Liver (tissue), 9 donors: ENCODE data around the gene TSPOAP1. TPM values are rescaled to one million over a fixed set of nuclear protein-coding genes. Genes with fewer than 3 reads are reported as not detected.

Source experiments
- DNase-seq: peaks from one replicate; pipeline ENCODE4 v3.0.0-alpha.2; 2017; ENCODE audit warnings: low spot score
- H3K27ac ChIP-seq, 2 donors: one replicate each; pipeline ENCODE4 v1.7.0; 2013; ENCODE audit warnings: inconsistent platforms in 2 of 2, low read length in 2 of 2, control low read depth in 1 of 2, low read depth in 1 of 2, mild to moderate bottlenecking in 1 of 2
- H3K27me3 ChIP-seq, 4 donors: one replicate each; pipeline versions ENCODE4 v1.6.1 to v1.7.0; 2013; ENCODE audit warnings: low read length in 3 of 4, inconsistent platforms in 1 of 4, mild to moderate bottlenecking in 1 of 4, moderate library complexity in 1 of 4; ENCODE audit not compliant: control insufficient read depth in 4 of 4, insufficient read depth in 4 of 4
- H3K36me3 ChIP-seq, 4 donors: one replicate each; pipeline versions ENCODE4 v1.6.1 to v1.7.0; 2013; ENCODE audit warnings: low read length in 3 of 4, mild to moderate bottlenecking in 3 of 4, low read depth in 1 of 4, moderate library complexity in 1 of 4; ENCODE audit not compliant: control insufficient read depth in 4 of 4, insufficient read depth in 3 of 4
- H3K4me1 ChIP-seq, 4 donors: one replicate each; pipeline versions ENCODE4 v1.6.1 to v1.7.0; 2013; ENCODE audit warnings: low read length in 3 of 4, mild to moderate bottlenecking in 3 of 4, moderate library complexity in 1 of 4; ENCODE audit not compliant: control insufficient read depth in 4 of 4, insufficient read depth in 4 of 4
- H3K4me3 ChIP-seq, 3 donors: one replicate each; pipeline versions ENCODE4 v1.6.1 to v1.7.0; 2013; ENCODE audit warnings: low read length in 3 of 3, control low read depth in 1 of 3, low read depth in 1 of 3, mild to moderate bottlenecking in 1 of 3
- H3K9ac ChIP-seq, 2 donors: one replicate each; pipeline ENCODE4 v1.7.0; 2013; ENCODE audit warnings: low read length in 2 of 2, mild to moderate bottlenecking in 2 of 2, moderate library complexity in 2 of 2, control low read depth in 1 of 2, low read depth in 1 of 2
- H3K9me3 ChIP-seq, 4 donors: one replicate each; pipeline versions ENCODE4 v1.6.1 to v1.7.0; 2013; ENCODE audit warnings: low read length in 3 of 4; ENCODE audit not compliant: control insufficient read depth in 4 of 4
- FOXA1 ChIP-seq: IDR thresholded peaks from 2 replicates; pipeline ENCODE4 v1.6.1; 2016; ENCODE audit warnings: antibody characterized with exemption
- FOXA2 ChIP-seq: IDR thresholded peaks from 2 replicates; pipeline ENCODE4 v1.6.1; 2016; ENCODE audit warnings: antibody characterized with exemption
- GABPA ChIP-seq, 2 donors: IDR thresholded peaks in 1 of 2; conservative IDR thresholded peaks in 1 of 2; 2 replicates each; pipeline ENCODE4 v1.6.1; 2016; ENCODE audit warnings: antibody characterized with exemption in 2 of 2, mild to moderate bottlenecking in 1 of 2, moderate library complexity in 1 of 2
- HNF4A ChIP-seq, 2 donors: conservative IDR thresholded peaks; 2 replicates each; pipeline ENCODE4 v1.6.1; 2016; ENCODE audit warnings: antibody characterized with exemption in 2 of 2, mild to moderate bottlenecking in 2 of 2
- HNF4G ChIP-seq: IDR thresholded peaks from 2 replicates; pipeline ENCODE4 v1.6.1; 2016; ENCODE audit warnings: antibody characterized with exemption
- RAD21 ChIP-seq, 2 donors: IDR thresholded peaks; 2 replicates each; pipeline ENCODE4 v1.6.1; 2016; ENCODE audit warnings: antibody characterized with exemption in 2 of 2, mild to moderate bottlenecking in 2 of 2
- SP1 ChIP-seq: IDR thresholded peaks from 2 replicates; pipeline ENCODE4 v1.6.1; 2018; ENCODE audit warnings: antibody characterized with exemption, mild to moderate bottlenecking
- TAF1 ChIP-seq: conservative IDR thresholded peaks from 2 replicates; pipeline ENCODE4 v1.6.1; 2016; ENCODE audit warnings: antibody characterized with exemption, mild to moderate bottlenecking
- YY1 ChIP-seq: IDR thresholded peaks from 2 replicates; pipeline ENCODE4 v1.6.1; 2016; ENCODE audit warnings: antibody characterized with exemption, mild to moderate bottlenecking
- WGBS: extraction: QIAGEN DNeasy Blood & Tissue Kit; methylation state at CpG from one replicate; pipeline ENCODE4 v1.1.7; 2013; 5-methylcytosine and 5-hydroxymethylcytosine counted together
- polyA plus RNA-seq, 2 donors: library from polyadenylated mRNA; stranded (reverse) in 1 of 2; unstranded in 1 of 2; fragments of 200-250 nt in 1 of 2; fragments of >200 nt in 1 of 2; fragmentation: Nextera tagmentation in 1 of 2; extraction: Ambion mirVana in 1 of 2; gene quantifications; one replicate each; pipeline versions ENCODE4 v1.2.1 to v1.2.3, GENCODE V29; 2013 to 2015
- total RNA-seq, 2 donors: library from RNA; depleted of rRNA; stranded (reverse); fragments of >200 nt; gene quantifications; one replicate each; pipeline ENCODE4 v1.2.3, GENCODE V29; 2014
- TF ChIP-seq, protein P1 (sequence below): IDR thresholded peaks from 2 replicates; pipeline ENCODE4 v1.6.1; 2016; ENCODE audit warnings: antibody characterized with exemption, mild to moderate bottlenecking
- TF ChIP-seq, protein P2 (sequence below): IDR thresholded peaks from 2 replicates; pipeline ENCODE4 v1.6.1; 2016; ENCODE audit warnings: antibody characterized with exemption
- TF ChIP-seq, protein P3 (sequence below): fragments of 150-350 bp; IDR thresholded peaks from 2 replicates; pipeline ENCODE4 v1.5.1; 2017; ENCODE audit warnings: improper control_type of control experiment, low read depth, low read length; ENCODE audit not compliant: missing input control
- donor health status: healthy.
- donor health status: healthy.
- donor health status: healthy.
- donor health status: healthy.
- donor health status: healthy.

Gene TSPOAP1
- total and polyA plus RNA-seq, 4 donors, result 1.5 to 4.6 (median 2.6) TPM

DNA sequence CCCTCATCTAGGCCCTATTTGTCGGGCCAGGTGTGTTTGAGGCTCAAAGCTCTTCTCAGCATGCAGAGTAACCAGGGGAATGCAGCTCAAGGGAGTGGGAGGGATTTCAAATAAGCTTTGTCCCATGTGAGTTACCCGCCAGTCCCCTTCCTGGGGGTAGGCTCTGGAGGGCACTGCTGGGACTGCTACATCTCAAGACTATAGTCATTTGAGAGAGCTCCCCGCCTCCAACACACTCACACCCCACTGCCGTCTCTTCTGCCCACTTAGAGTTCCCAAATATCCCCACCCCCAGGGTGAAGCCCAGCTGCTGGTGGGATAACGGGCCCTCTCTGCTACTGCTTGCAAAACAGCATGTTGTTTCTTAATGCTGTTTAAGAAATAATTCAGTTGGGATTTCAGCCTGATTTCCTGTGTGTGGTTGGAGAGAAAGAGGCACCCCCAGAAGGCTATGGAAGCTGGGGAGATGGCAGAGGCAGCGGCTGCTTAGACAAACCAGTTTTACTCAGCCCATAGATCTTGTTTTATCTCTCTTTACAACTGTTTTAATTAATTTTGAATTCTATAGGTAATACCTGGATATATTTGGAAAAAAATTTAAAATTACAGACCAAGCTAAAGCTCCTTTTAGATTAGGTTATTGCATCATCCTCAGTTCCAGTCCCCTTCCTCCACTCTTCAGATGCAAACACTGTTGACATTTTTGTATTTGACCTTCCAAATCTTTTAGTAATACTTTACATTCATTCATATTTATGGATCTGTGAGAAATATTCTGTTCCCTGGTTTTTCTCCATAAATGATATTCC is 43.8 kb downstream of the TSPOAP1 start:
- 64% methylated on average over 6 of the region's 6 CpGs for WGBS
- Histone ChIP-seq H3K4me1 (no peaks in the 10 kb centered on the region), H3K4me3 (no peak overlapping the region), H3K9ac (no peak overlapping the region), H3K9me3 (no peaks in the 10 kb centered on the region), H3K36me3 (no peaks in the 10 kb centered on the region), H3K27me3 (no peaks in the 10 kb centered on the region), H3K27ac (no peak overlapping the region)
- TF ChIP-seq, protein P1, sequence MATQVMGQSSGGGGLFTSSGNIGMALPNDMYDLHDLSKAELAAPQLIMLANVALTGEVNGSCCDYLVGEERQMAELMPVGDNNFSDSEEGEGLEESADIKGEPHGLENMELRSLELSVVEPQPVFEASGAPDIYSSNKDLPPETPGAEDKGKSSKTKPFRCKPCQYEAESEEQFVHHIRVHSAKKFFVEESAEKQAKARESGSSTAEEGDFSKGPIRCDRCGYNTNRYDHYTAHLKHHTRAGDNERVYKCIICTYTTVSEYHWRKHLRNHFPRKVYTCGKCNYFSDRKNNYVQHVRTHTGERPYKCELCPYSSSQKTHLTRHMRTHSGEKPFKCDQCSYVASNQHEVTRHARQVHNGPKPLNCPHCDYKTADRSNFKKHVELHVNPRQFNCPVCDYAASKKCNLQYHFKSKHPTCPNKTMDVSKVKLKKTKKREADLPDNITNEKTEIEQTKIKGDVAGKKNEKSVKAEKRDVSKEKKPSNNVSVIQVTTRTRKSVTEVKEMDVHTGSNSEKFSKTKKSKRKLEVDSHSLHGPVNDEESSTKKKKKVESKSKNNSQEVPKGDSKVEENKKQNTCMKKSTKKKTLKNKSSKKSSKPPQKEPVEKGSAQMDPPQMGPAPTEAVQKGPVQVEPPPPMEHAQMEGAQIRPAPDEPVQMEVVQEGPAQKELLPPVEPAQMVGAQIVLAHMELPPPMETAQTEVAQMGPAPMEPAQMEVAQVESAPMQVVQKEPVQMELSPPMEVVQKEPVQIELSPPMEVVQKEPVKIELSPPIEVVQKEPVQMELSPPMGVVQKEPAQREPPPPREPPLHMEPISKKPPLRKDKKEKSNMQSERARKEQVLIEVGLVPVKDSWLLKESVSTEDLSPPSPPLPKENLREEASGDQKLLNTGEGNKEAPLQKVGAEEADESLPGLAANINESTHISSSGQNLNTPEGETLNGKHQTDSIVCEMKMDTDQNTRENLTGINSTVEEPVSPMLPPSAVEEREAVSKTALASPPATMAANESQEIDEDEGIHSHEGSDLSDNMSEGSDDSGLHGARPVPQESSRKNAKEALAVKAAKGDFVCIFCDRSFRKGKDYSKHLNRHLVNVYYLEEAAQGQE, result no peak
- TF ChIP-seq FOXA2 (no peak), YY1 (no peak), HNF4G (no peak), SP1 (no peak), GABPA (IDR thresholded peaks at IDR 0.05 in 1 of 2, conservative IDR thresholded peaks at IDR 0.05 in 1 of 2) (no peak), TAF1 (no peak), FOXA1 (no peak), HNF4A (conservative IDR thresholded peaks at IDR 0.05) (no peak)
- TF ChIP-seq, protein P2, sequence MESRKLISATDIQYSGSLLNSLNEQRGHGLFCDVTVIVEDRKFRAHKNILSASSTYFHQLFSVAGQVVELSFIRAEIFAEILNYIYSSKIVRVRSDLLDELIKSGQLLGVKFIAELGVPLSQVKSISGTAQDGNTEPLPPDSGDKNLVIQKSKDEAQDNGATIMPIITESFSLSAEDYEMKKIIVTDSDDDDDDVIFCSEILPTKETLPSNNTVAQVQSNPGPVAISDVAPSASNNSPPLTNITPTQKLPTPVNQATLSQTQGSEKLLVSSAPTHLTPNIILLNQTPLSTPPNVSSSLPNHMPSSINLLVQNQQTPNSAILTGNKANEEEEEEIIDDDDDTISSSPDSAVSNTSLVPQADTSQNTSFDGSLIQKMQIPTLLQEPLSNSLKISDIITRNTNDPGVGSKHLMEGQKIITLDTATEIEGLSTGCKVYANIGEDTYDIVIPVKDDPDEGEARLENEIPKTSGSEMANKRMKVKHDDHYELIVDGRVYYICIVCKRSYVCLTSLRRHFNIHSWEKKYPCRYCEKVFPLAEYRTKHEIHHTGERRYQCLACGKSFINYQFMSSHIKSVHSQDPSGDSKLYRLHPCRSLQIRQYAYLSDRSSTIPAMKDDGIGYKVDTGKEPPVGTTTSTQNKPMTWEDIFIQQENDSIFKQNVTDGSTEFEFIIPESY, result no peak
- TF ChIP-seq, protein P3, sequence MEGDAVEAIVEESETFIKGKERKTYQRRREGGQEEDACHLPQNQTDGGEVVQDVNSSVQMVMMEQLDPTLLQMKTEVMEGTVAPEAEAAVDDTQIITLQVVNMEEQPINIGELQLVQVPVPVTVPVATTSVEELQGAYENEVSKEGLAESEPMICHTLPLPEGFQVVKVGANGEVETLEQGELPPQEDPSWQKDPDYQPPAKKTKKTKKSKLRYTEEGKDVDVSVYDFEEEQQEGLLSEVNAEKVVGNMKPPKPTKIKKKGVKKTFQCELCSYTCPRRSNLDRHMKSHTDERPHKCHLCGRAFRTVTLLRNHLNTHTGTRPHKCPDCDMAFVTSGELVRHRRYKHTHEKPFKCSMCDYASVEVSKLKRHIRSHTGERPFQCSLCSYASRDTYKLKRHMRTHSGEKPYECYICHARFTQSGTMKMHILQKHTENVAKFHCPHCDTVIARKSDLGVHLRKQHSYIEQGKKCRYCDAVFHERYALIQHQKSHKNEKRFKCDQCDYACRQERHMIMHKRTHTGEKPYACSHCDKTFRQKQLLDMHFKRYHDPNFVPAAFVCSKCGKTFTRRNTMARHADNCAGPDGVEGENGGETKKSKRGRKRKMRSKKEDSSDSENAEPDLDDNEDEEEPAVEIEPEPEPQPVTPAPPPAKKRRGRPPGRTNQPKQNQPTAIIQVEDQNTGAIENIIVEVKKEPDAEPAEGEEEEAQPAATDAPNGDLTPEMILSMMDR, result no peak
- no peak for DNase-seq

DNA sequence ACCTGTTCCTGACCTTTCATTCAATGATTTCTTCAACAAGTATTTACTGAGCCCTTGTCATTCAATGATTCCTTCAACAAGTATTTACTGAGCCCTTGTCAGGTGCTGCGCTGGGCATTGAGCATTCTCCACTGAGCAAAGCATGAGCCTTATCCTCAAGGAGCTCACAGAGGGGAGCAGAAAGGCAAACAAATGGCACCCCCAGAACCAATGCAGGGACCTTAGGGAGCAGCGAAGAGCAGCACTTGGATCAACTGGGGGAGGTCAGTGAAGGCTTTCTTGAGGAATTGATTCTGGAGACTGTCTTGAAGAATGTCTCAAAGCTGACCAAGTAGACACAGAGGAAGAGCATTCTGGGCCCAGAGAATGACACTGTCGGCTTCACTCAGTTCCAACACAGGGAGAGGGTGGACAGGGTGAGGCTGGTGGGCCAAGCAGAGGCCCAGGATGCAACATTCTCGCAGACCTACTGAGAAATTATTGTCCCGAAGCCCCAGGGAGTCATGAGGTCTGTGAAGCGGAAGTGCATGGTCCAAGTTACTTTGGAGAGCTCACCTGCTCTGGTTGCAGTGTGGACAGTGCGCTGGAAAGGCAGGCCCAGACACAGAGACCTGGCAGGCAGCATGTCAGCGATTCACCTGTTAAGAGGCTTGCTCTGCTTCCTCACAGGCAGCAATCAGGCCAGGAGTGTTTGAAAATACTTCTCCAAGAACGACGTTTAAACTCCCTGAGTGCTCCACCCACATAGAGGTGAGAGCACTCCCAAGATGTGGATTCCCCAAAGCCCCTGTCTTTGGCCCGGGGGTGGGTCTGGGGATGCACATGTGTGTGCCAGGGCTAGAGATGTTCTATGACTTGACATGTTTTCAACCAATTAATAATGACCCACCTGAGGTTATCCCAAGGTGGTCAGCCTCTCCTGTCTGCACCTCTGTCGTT is 44.7 kb downstream of the TSPOAP1 start:
- no peak for TF ChIP-seq RAD21 (IDR thresholded peaks at IDR 0.05)
- no peak for TF ChIP-seq HNF4A (conservative IDR thresholded peaks at IDR 0.05)
- 72% methylated on average over 12 of the region's 12 CpGs for WGBS
- Histone ChIP-seq H3K27ac (no peak overlapping the region), H3K4me1 (peaks cover 0 to 7% (median 3%) of the 10 kb centered on the region in 4 donors), H3K9me3 (no peaks in the 10 kb centered on the region), H3K27me3 (peaks cover 0 to 3% (median 0%) of the 10 kb centered on the region in 4 donors), H3K9ac (no peak overlapping the region), H3K36me3 (no peaks in the 10 kb centered on the region), H3K4me3 (no peak overlapping the region)
- no peak for DNase-seq
